ENCODE measurements around the gene DPYSL3.

DNA sequence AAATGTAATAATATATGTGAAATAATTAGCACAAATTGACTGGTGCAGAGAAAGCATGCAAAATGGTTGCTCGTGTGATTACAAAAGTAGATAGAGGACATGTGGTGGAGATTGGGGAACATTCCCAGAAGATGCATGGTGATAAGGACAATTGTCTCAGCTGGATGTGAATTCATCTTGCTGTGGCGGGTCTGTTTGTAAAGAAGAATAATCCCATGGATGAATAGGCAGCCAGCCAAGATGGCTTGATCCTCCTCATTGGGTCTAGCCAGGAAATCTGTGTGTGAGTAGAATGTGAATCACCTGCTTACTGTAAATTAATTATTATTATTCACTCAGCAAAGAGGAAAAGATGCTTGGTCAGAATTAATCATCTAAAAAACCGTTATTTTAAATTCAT lies 12.6 kb upstream of the DPYSL3 start:
- TF ChIP-seq, protein P1, sequence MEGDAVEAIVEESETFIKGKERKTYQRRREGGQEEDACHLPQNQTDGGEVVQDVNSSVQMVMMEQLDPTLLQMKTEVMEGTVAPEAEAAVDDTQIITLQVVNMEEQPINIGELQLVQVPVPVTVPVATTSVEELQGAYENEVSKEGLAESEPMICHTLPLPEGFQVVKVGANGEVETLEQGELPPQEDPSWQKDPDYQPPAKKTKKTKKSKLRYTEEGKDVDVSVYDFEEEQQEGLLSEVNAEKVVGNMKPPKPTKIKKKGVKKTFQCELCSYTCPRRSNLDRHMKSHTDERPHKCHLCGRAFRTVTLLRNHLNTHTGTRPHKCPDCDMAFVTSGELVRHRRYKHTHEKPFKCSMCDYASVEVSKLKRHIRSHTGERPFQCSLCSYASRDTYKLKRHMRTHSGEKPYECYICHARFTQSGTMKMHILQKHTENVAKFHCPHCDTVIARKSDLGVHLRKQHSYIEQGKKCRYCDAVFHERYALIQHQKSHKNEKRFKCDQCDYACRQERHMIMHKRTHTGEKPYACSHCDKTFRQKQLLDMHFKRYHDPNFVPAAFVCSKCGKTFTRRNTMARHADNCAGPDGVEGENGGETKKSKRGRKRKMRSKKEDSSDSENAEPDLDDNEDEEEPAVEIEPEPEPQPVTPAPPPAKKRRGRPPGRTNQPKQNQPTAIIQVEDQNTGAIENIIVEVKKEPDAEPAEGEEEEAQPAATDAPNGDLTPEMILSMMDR (conservative IDR thresholded peaks at IDR 0.05; ENCODE audit: low read depth, low read length) = no peak
- no peak for TF ChIP-seq EZH2 (IDR thresholded peaks at IDR 0.05; ENCODE audit: borderline replicate concordance, low read depth, low read length, poor library complexity, severe bottlenecking)
